ENCODE measurements around the gene GALNS. TPM values are rescaled to one million over a fixed set of nuclear protein-coding genes. Genes with fewer than 3 reads are reported as not detected.

Gene GALNS
- total and polyA plus RNA-seq, 2 of the 8 experiments (the other 6 are each of a cell fraction or from before 2014, with no cell fraction given) = 8.9 to 17.8 TPM

- no peak overlapping the region; a peak in 1 of 7 replicates for H3K9ac ChIP-seq (replicated peaks in 1 of 4; ENCODE audit: extremely low read depth in 1 of 4, low read depth in 3 of 4, low read length in 3 of 4)
- H3K14ac ChIP-seq (ENCODE audit: insufficient read length) = no peak overlapping the region
- H2BK5ac ChIP-seq (ENCODE audit: low read depth, low read length) = peak overlapping the region; percentile 78; the same call in 1 of the 2 replicates
- peak overlapping the region; percentile 79 for H2BK120ac ChIP-seq (replicated peaks; ENCODE audit: low read depth, low read length)
- no peaks in the 10 kb centered on the region for H3K79me1 ChIP-seq (ENCODE audit: low read depth, low read length)
- 0 out of 2 replicates have a peak overlapping the region, but pooled peaks have one; percentile 72 for H2BK20ac ChIP-seq (ENCODE audit: low read length)
- peak overlapping the region; percentile 97; the same call in 1 of the 2 replicates for H2BK12ac ChIP-seq (ENCODE audit: low read depth, low read length)
- H4K5ac ChIP-seq (ENCODE audit: insufficient read length, low read depth, low read length) = no peak overlapping the region
- no peak overlapping the region for H3K4me3 ChIP-seq (ENCODE audit: extremely low read depth in 1 of 4, insufficient read depth in 2 of 4, low read depth in 3 of 4, low read length in 4 of 4)
- H3K23me2 ChIP-seq (ENCODE audit: low read depth, low read length) = peaks cover 4% of the 10 kb centered on the region; the same call in 1 of the 2 replicates
- peaks cover 0 to 26% (median 18%) of the 10 kb centered on the region in 4 experiments; a peak in 6 of 7 replicates for H3K4me1 ChIP-seq (replicated peaks in 1 of 4; ENCODE audit: control insufficient read depth in 3 of 4, insufficient read depth in 4 of 4, low read length in 3 of 4)
- WGBS, 2 experiments (ENCODE audit: extremely low coverage in 1 of 2, insufficient coverage in 1 of 2, insufficient read length in 1 of 2, insufficient replicate concordance in 2 of 2, low coverage in 1 of 2, low lambda C conversion rate in 2 of 2, missing lambda C conversion rate in 1 of 2) = 74% methylated on average over 24 of the region's 35 CpGs; no CpG with 5 or more reads in 1 of the 2 experiments
- no peak overlapping the region for H3K4ac ChIP-seq (replicated peaks; ENCODE audit: insufficient read length, low read depth, low read length)
- peaks cover 0 to 4% of the 10 kb centered on the region in 2 experiments for H4K20me1 ChIP-seq (replicated peaks in 1 of 2; ENCODE audit: control insufficient read depth in 1 of 2, insufficient read depth in 2 of 2, low read length in 2 of 2)
- no peaks in the 10 kb centered on the region for H3K79me2 ChIP-seq (ENCODE audit: control insufficient read depth in 1 of 2, insufficient read depth in 2 of 2, low read length in 2 of 2)
- H3K18ac ChIP-seq (ENCODE audit: extremely low read depth, low read length) = peak overlapping the region; percentile 62
- no peak for FAIRE-seq
- H3K9me3 ChIP-seq (ENCODE audit: insufficient read depth in 2 of 2, low read depth in 1 of 2, low read length in 1 of 2) = no peaks in the 10 kb centered on the region
- no peaks in the 10 kb centered on the region; a peak in 1 of 7 replicates for H3K27me3 ChIP-seq (replicated peaks in 1 of 4; ENCODE audit: control insufficient read depth in 3 of 4, extremely low read depth in 1 of 4, insufficient read depth in 3 of 4, low read length in 3 of 4)
- ChIA-PET CTCF (ENCODE audit: partially characterized antibody) (interaction anchor here (0.5 to 3.4 kb wide), 19 partner anchors 8 to 495 kb away, joined by 3 to 21 read pairs (median 3); no protein-coding TSS in a partner anchor), POLR2A (ENCODE audit: partially characterized antibody) (interaction anchor here (0.7 to 2.5 kb wide), 6 partner anchors 8 to 19 kb away, joined by 3 to 6 read pairs (median 3); no protein-coding TSS in a partner anchor)
- no peaks in the 10 kb centered on the region for H3K36me3 ChIP-seq (ENCODE audit: control insufficient read depth in 2 of 4, insufficient read depth in 4 of 4, low read length in 3 of 4)
- H2BK15ac ChIP-seq (ENCODE audit: low read length) = peak overlapping the region; percentile 92; the same call in 1 of the 2 replicates
- H4K91ac ChIP-seq (replicated peaks; ENCODE audit: insufficient read length, low read length) = peak overlapping the region; percentile 98
- peak in 1 of 2 experiments; percentile 51 for DNase-seq (ENCODE audit: low read depth in 1 of 2, low spot score in 2 of 2)
- H3K4me2 ChIP-seq (ENCODE audit: insufficient read depth in 1 of 2, low read depth in 2 of 2, low read length in 2 of 2) = peak overlapping the region in 1 of 2 experiments; percentile 36; a peak in 1 of 4 replicates
- H4K8ac ChIP-seq (ENCODE audit: extremely low read depth, insufficient read depth, low read length) = no peak overlapping the region; the same call in 1 of the 2 replicates
- no peak overlapping the region for H3K23ac ChIP-seq (ENCODE audit: insufficient read length)
- H3K56ac ChIP-seq (replicated peaks; ENCODE audit: insufficient read length, low read depth, low read length) = no peak overlapping the region
- no peak overlapping the region for H3K27ac ChIP-seq (ENCODE audit: low read depth, low read length)
- no peak overlapping the region for H2AK5ac ChIP-seq (ENCODE audit: low read depth, low read length)
- H2AFZ ChIP-seq (ENCODE audit: low read length) = no peak overlapping the region
- TF ChIP-seq KDM5A (IDR thresholded peaks at IDR 0.05; ENCODE audit: low read length) (no peak), TCF12 (IDR thresholded peaks at IDR 0.05; ENCODE audit: low read depth, low read length) (no peak), YY1 (IDR thresholded peaks at IDR 0.05; ENCODE audit: low read depth, low read length) (no peak), TAF1 (IDR thresholded peaks at IDR 0.05; ENCODE audit: low read depth, low read length) (no peak), ATF3 (IDR thresholded peaks at IDR 0.05; ENCODE audit: insufficient read depth, low read depth, low read length) (no peak), RBBP5 (IDR thresholded peaks at IDR 0.05; ENCODE audit: borderline replicate concordance, low read depth, low read length) (no peak), RXRA (IDR thresholded peaks at IDR 0.05; ENCODE audit: insufficient read depth, low read depth, low read length) (no peak), SUZ12 (IDR thresholded peaks at IDR 0.05; ENCODE audit: low read length) (no peak), ATF2 (IDR thresholded peaks at IDR 0.05; ENCODE audit: low read length) (no peak)
These were observed 63.3 kb downstream of the GALNS start for GRCh38 chr16:88793251-88793954.
